Measurements from ENCODE around the gene HMCN2.

- TF ChIP-seq EZH2 (IDR thresholded peaks at IDR 0.05) = peak; percentile 84
- TF ChIP-seq, protein P1, sequence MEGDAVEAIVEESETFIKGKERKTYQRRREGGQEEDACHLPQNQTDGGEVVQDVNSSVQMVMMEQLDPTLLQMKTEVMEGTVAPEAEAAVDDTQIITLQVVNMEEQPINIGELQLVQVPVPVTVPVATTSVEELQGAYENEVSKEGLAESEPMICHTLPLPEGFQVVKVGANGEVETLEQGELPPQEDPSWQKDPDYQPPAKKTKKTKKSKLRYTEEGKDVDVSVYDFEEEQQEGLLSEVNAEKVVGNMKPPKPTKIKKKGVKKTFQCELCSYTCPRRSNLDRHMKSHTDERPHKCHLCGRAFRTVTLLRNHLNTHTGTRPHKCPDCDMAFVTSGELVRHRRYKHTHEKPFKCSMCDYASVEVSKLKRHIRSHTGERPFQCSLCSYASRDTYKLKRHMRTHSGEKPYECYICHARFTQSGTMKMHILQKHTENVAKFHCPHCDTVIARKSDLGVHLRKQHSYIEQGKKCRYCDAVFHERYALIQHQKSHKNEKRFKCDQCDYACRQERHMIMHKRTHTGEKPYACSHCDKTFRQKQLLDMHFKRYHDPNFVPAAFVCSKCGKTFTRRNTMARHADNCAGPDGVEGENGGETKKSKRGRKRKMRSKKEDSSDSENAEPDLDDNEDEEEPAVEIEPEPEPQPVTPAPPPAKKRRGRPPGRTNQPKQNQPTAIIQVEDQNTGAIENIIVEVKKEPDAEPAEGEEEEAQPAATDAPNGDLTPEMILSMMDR (IDR thresholded peaks at IDR 0.05) = no peak
These were observed at the start of gene HMCN2 for GRCh38 chr9:130265431-130266235.

All from neural progenitor cell (in vitro differentiated cells).